MG63 (cell line): ENCODE data around the gene TMEM269. TPM values are rescaled to one million over a fixed set of nuclear protein-coding genes. Genes with fewer than 3 reads are reported as not detected.
A peak's percentile ranks its signal among the peaks of the same experiment; 100 is the strongest.

Experiments used
- DNase-seq: peaks from one replicate; pipeline ENCODE4 v3.0.0-alpha.2; 2020
- H3K27me3 ChIP-seq: fragments of 250-450 bp; sonication (Bioruptor Pico); 2 replicates; pipeline ENCODE4 v1.5.1; 2020; ENCODE audit warnings: mild to moderate bottlenecking, moderate library complexity
- H3K36me3 ChIP-seq: fragments of 250-450 bp; sonication (Bioruptor Pico); 2 replicates; pipeline ENCODE4 v1.5.1; 2020; ENCODE audit warnings: mild to moderate bottlenecking, moderate library complexity
- H3K4me3 ChIP-seq: fragments of 250-450 bp; sonication (Bioruptor Pico); 2 replicates; pipeline ENCODE4 v1.5.1; 2020; ENCODE audit warnings: mild to moderate bottlenecking, moderate library complexity
- H3K9me3 ChIP-seq: fragments of 250-450 bp; sonication (Bioruptor Pico); 2 replicates; pipeline ENCODE4 v1.5.1; 2020; ENCODE audit warnings: mild to moderate bottlenecking, moderate library complexity
- total RNA-seq: library from RNA; depleted of rRNA; stranded (reverse); fragments of >200 nt; shearing (Covaris generic); gene quantifications from 2 replicates; pipeline ENCODE4 v1.2.3, GENCODE V29; 2014; ENCODE audit warnings: low replicate concordance

The TMEM269 gene
- total RNA-seq, 1 experiment from 2014 or later, result 0.16 TPM

DNA sequence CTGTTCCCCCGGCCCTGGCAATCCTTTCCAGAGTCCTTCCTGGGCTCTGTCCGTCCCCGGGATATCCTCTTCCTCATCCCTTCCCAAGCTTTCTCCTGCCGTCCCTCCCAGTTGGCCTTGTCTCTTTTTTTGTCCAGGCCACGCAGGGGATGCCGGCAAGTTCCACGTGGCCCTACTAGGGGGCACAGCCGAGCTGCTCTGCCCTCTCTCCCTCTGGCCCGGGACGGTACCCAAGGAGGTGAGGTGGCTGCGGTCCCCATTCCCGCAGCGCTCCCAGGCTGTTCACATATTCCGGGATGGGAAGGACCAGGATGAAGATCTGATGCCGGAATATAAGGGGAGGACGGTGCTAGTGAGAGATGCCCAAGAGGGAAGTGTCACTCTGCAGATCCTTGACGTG lies 45.8 kb downstream of the TMEM269 start:
- Histone ChIP-seq H3K4me3 (no peak overlapping the region), H3K27me3 (no peaks in the 10 kb centered on the region), H3K9me3 (no peaks in the 10 kb centered on the region), H3K36me3 (no peaks in the 10 kb centered on the region)
- no peak for DNase-seq

GRCh38 chr1:42831273-42831672 lies 46.5 kb downstream of the TMEM269 start:
- Histone ChIP-seq H3K9me3 (no peaks in the 10 kb centered on the region), H3K4me3 (no peak overlapping the region), H3K27me3 (no peaks in the 10 kb centered on the region), H3K36me3 (no peaks in the 10 kb centered on the region)
- DNase-seq, result no peak

GRCh38 chr1:42832641-42833240 lies 48.0 kb downstream of the TMEM269 start:
- Histone ChIP-seq H3K4me3 (no peak overlapping the region), H3K36me3 (no peaks in the 10 kb centered on the region), H3K9me3 (no peaks in the 10 kb centered on the region), H3K27me3 (no peaks in the 10 kb centered on the region)
- no peak for DNase-seq

GRCh38 chr1:42833981-42834380 lies 49.2 kb downstream of the TMEM269 start:
- Histone ChIP-seq H3K36me3 (no peaks in the 10 kb centered on the region), H3K4me3 (no peak overlapping the region), H3K27me3 (no peaks in the 10 kb centered on the region), H3K9me3 (no peaks in the 10 kb centered on the region)
- no peak for DNase-seq

DNA sequence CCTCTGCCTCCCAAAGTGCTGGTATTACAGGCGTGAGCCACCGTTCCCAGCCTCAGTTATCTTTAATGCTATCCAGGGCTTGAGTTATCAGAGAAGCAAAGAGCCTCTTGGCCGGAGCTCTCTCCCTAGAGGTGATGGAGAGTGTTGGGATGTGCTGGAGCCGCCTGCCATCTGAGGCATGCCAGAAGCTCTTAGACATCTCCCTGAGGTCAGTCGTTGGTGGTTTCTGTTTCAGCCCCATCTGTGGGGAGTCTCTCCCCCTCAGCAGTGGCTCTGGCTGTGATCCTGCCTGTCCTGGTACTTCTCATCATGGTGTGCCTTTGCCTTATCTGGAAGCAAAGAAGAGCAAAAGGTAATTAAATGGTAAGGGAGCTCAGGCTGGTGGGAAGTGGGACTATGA lies 50.0 kb downstream of the TMEM269 start:
- no peaks in the 10 kb centered on the region for H3K36me3 ChIP-seq
- no peak for DNase-seq
- H3K9me3 ChIP-seq, result no peaks in the 10 kb centered on the region
- H3K4me3 ChIP-seq, result no peak overlapping the region
- H3K27me3 ChIP-seq, result no peaks in the 10 kb centered on the region

DNA sequence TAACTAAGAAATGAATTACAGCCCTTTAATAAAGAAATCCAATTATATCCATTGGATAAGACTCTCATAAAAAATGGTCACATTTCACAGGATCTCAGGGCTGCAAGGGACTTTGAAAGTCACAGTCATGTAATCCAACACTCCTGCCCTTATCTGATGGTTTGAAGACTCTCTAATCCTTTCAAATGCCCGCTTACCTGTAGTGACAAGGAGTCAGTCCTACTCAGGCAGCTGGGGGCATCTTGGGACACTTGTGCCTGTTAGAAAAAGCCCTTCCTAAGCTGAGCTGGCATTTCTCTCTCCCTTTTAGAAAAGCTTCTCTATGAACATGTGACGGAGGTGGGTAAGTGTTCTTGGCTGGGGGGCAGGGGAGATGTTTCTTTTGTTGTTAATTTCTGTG lies 50.6 kb downstream of the TMEM269 start:
- no peak overlapping the region for H3K4me3 ChIP-seq
- no peak for DNase-seq
- no peaks in the 10 kb centered on the region for H3K36me3 ChIP-seq
- no peaks in the 10 kb centered on the region for H3K27me3 ChIP-seq
- no peaks in the 10 kb centered on the region for H3K9me3 ChIP-seq

- H3K4me3 ChIP-seq, result no peak overlapping the region
- DNase-seq, result no peak
Measured at GRCh38 chr1:42837709-42838108, 52.9 kb downstream of the TMEM269 start.

GRCh38 chr1:42838482-42839190 lies 53.8 kb downstream of the TMEM269 start:
- DNase-seq, result no peak
- H3K9me3 ChIP-seq, result no peaks in the 10 kb centered on the region
- H3K4me3 ChIP-seq, result no peak overlapping the region
- H3K27me3 ChIP-seq, result no peaks in the 10 kb centered on the region
- peaks cover 8% of the 10 kb centered on the region for H3K36me3 ChIP-seq

More at GRCh38 chr1:42837709-42838108, 52.9 kb downstream of the TMEM269 start:
- peaks cover 5% of the 10 kb centered on the region for H3K36me3 ChIP-seq
- H3K9me3 ChIP-seq, result no peaks in the 10 kb centered on the region
- no peaks in the 10 kb centered on the region for H3K27me3 ChIP-seq

GRCh38 chr1:42841010-42841409 lies 56.2 kb downstream of the TMEM269 start:
- H3K36me3 ChIP-seq, result peaks cover 8% of the 10 kb centered on the region
- no peaks in the 10 kb centered on the region for H3K27me3 ChIP-seq
- H3K4me3 ChIP-seq, result no peak overlapping the region
- H3K9me3 ChIP-seq, result no peaks in the 10 kb centered on the region
- no peak for DNase-seq

GRCh38 chr1:42841440-42842147 lies 56.8 kb downstream of the TMEM269 start:
- Histone ChIP-seq H3K27me3 (no peaks in the 10 kb centered on the region), H3K4me3 (no peak overlapping the region), H3K9me3 (no peaks in the 10 kb centered on the region), H3K36me3 (peaks cover 8% of the 10 kb centered on the region)
- DNase-seq, result no peak

- peak; percentile 8 for DNase-seq
- peaks cover 4% of the 10 kb centered on the region; the same call in 1 of the 2 replicates for H3K9me3 ChIP-seq
- no peaks in the 10 kb centered on the region for H3K27me3 ChIP-seq
- H3K4me3 ChIP-seq, result no peak overlapping the region
- H3K36me3 ChIP-seq, result peaks cover 23% of the 10 kb centered on the region
Measured at GRCh38 chr1:42844592-42845140, 59.9 kb downstream of the TMEM269 start.

- H3K4me3 ChIP-seq, result peak overlapping the region; percentile 86; the same call in 1 of the 2 replicates
- H3K27me3 ChIP-seq, result no peaks in the 10 kb centered on the region
- peaks cover 5% of the 10 kb centered on the region; the same call in 1 of the 2 replicates for H3K9me3 ChIP-seq
- H3K36me3 ChIP-seq, result peaks cover 26% of the 10 kb centered on the region
- DNase-seq, result no peak
Measured at GRCh38 chr1:42845193-42845592, 60.4 kb downstream of the TMEM269 start.

DNA sequence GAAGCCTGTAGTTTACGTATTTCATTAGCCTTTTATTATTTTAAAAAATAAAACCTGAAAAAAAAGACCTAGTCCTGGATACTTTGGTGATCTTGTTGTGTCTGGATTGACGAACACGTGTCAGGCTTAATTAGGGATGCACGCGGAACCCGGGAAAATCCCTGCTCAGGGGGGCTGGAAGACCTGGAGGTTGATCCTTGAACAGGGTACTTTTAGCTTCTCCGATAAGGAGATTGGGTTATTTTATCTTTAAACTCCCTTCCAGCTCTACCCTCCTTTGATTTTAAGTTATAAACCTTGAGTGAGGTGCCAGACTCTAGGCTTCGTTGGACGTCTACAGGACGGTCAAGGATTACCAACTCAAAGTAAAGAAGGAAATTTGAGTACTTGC lies 61.1 kb downstream of the TMEM269 start:
- H3K36me3 ChIP-seq, result peaks cover 30% of the 10 kb centered on the region
- H3K4me3 ChIP-seq, result peak overlapping the region; percentile 86
- peaks cover 5% of the 10 kb centered on the region; the same call in 1 of the 2 replicates for H3K9me3 ChIP-seq
- H3K27me3 ChIP-seq, result no peaks in the 10 kb centered on the region
- no peak for DNase-seq

DNA sequence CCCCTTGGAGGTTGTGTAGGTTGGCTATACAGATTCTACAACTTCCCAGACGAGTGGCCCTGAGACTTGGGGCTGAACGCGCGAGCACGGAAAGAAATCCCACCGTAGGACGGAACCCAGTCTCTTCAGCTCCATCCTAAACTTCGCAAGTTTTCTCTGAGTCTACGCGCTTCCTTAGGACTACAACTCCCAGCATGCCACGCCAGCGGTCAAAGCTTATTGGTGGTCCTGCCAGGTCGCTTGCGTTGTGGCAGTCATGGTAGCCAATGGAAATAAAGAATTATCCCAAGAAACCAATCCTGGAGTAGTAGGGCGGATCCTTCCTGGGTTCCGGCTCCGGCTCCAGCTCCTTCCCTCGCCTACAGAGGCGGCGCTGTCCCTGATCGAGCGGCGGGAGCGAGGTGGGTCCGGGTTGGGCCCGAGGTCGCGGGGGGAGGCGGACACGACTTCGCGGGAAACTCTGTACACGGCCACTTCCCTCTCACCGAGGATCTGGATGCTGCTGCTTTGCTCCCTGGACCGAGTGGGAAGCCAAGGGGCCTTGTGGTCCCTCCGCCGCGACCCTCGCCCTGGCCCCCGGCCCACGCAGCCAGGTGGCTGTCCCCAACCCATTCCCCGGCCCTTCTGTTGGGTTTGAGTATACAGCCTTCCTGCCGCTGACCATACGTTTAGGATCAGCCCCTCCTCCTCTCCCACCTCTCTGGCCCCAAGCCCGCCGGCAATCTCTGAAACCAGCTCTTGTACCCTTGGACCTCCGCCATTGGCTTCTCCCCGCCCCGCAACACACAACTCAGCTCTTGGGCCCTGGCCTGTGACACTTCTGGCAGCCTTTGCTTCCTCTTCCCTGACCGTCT lies 61.7 kb downstream of the TMEM269 start, which contains the start of gene ZNF691:
Gene ZNF691, plus strand, starts transcription at position 357 of the 854 bp plus-strand sequence. CDS start 3,046 bp downstream, outside the sequence.
- H3K27me3 ChIP-seq, result no peaks in the 10 kb centered on the region
- H3K4me3 ChIP-seq, result peak within 1 kb of the TSS; percentile 86
- H3K36me3 ChIP-seq, result peaks cover 36% of the 10 kb centered on the region
- peak; percentile 96 for DNase-seq
- peaks cover 5% of the 10 kb centered on the region; the same call in 1 of the 2 replicates for H3K9me3 ChIP-seq

GRCh38 chr1:42847111-42847595 lies 62.4 kb downstream of the TMEM269 start:
- peak overlapping the region; percentile 86 for H3K4me3 ChIP-seq
- no peaks in the 10 kb centered on the region for H3K27me3 ChIP-seq
- H3K36me3 ChIP-seq, result peaks cover 40% of the 10 kb centered on the region
- H3K9me3 ChIP-seq, result peaks cover 5% of the 10 kb centered on the region; the same call in 1 of the 2 replicates
- no peak for DNase-seq
